Endodermal cell (in vitro differentiated cells): Measurements from ENCODE around the gene TNFSF15. TPM values are rescaled to one million over a fixed set of nuclear protein-coding genes. Genes with fewer than 3 reads are reported as not detected.

Experiments
- DNase-seq: peaks from one replicate; pipeline ENCODE4 v3.0.0-alpha.2; 2017
- H3K27ac ChIP-seq: 2 replicates; pipeline ENCODE4 v1.5.1; 2013; ENCODE audit warnings: mild to moderate bottlenecking, low read depth, low read length, moderate library complexity
- H3K27me3 ChIP-seq: 2 replicates; pipeline ENCODE4 v1.6.1; 2013; ENCODE audit warnings: mild to moderate bottlenecking, low read length, moderate library complexity; ENCODE audit not compliant: insufficient read depth, control insufficient read depth, poor library complexity, severe bottlenecking
- H3K36me3 ChIP-seq: 2 replicates; pipeline ENCODE4 v1.7.0; 2013; ENCODE audit warnings: mild to moderate bottlenecking, low read length, moderate library complexity; ENCODE audit not compliant: control insufficient read depth, insufficient read depth
- H3K4me1 ChIP-seq: one replicate; pipeline ENCODE4 v1.7.0; 2013; ENCODE audit warnings: low read length; ENCODE audit not compliant: control insufficient read depth, insufficient read depth
- H3K4me3 ChIP-seq: 2 replicates; pipeline ENCODE4 v1.5.1; 2013; ENCODE audit warnings: mild to moderate bottlenecking, low read length, moderate library complexity
- H3K9ac ChIP-seq: 2 replicates; pipeline ENCODE4 v1.6.1; 2013; ENCODE audit warnings: mild to moderate bottlenecking, low read length, moderate library complexity; ENCODE audit not compliant: poor library complexity, severe bottlenecking; ENCODE audit errors: extremely low read depth
- H3K9me3 ChIP-seq: 2 replicates; pipeline ENCODE4 v1.6.1; 2013; ENCODE audit warnings: mild to moderate bottlenecking, low read length, moderate library complexity; ENCODE audit not compliant: control insufficient read depth
- H3K27ac Mint-ChIP-seq: 2 replicates; pipeline ENCODE4 v1.8.0; 2020; ENCODE audit warnings: mixed read lengths
- H3K27me3 Mint-ChIP-seq: 2 replicates; pipeline ENCODE4 v1.8.0; 2021; ENCODE audit warnings: mild to moderate bottlenecking, mixed read lengths; ENCODE audit not compliant: insufficient read depth
- H3K36me3 Mint-ChIP-seq: 2 replicates; pipeline ENCODE4 v1.8.0; 2020; ENCODE audit warnings: low read depth, mixed read lengths
- H3K4me1 Mint-ChIP-seq: 2 replicates; pipeline ENCODE4 v1.8.0; 2020; ENCODE audit warnings: mixed read lengths
- H3K4me3 Mint-ChIP-seq: 2 replicates; pipeline ENCODE4 v1.8.0; 2020; ENCODE audit warnings: mild to moderate bottlenecking, moderate library complexity, mixed read lengths
- H3K9me3 Mint-ChIP-seq: 2 replicates; pipeline ENCODE4 v1.8.0; 2020; ENCODE audit warnings: mild to moderate bottlenecking, mixed read lengths
- CTCF ChIP-seq: fragments of 200-600 bp; sonication (generic); conservative IDR thresholded peaks from 2 replicates; pipeline ENCODE4 v1.5.0; 2021; ENCODE audit warnings: antibody characterized with exemption, mild to moderate bottlenecking
- WGBS, 2 experiments: methylation state at CpG; one replicate each; pipeline versions ENCODE4 v1.1.5 to v1.1.7; 2013; ENCODE audit warnings: missing lambda C conversion rate in 2 of 2, mixed read lengths in 1 of 2; ENCODE audit not compliant: insufficient coverage in 1 of 2, insufficient read length in 1 of 2; 5-methylcytosine and 5-hydroxymethylcytosine counted together
- total RNA-seq, 2 donors: library from RNA; stranded (reverse); fragmentation: NEBNext Ultra II Directional in 1 of 2; extraction: Animal tissue kit (Norgen Biotek cat#: 25700) in 1 of 2; gene quantifications; 2 replicates in 1 of 2; 3 replicates in 1 of 2; pipeline ENCODE4 v1.2.1, GENCODE V29; 2021

TNFSF15 gene
- total RNA-seq, 2 donors from 2014 or later, result not detected

DNA sequence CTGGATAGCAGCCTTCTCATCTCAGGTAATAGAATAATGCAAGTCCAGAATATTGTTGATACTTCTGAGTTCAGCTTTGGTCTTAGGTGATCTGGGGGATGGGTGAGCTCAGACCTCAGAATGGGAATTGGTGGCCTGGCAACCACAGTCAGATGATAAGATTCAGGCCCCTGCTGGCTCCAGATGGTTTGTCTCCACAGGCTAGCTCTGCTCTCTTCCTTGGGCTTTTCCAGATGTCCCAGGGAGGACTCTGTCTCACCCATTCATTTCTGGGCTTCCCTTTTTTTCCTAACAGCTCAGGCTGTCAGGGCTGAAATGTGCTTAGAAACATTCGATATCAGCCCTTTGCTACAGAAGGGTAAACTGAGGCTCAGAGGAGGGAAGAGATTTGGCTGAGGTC, 17.6 kb upstream of the TNFSF15 start:
- Mint-ChIP-seq H3K27me3 (peaks cover 32% of the 10 kb centered on the region), H3K36me3 (no peaks in the 10 kb centered on the region), H3K27ac (no peak overlapping the region), H3K9me3 (no peaks in the 10 kb centered on the region), H3K4me1 (peaks cover 16% of the 10 kb centered on the region), H3K4me3 (no peak overlapping the region)
- Histone ChIP-seq H3K9me3 (no peaks in the 10 kb centered on the region), H3K27me3 (peaks cover 4% of the 10 kb centered on the region), H3K4me3 (no peak overlapping the region), H3K27ac (no peak overlapping the region), H3K9ac (no peak overlapping the region), H3K4me1 (peaks cover 12% of the 10 kb centered on the region), H3K36me3 (no peaks in the 10 kb centered on the region)
- TF ChIP-seq CTCF, result no peak
- no peak for DNase-seq
- 100% methylated on average over 1 of the region's 1 CpG for WGBS, 2 experiments

- no peak overlapping the region for H3K9ac ChIP-seq
- no peaks in the 10 kb centered on the region for H3K36me3 Mint-ChIP-seq
- peaks cover 32% of the 10 kb centered on the region for H3K27me3 Mint-ChIP-seq
- no peak overlapping the region for H3K4me3 Mint-ChIP-seq
- peaks cover 7% of the 10 kb centered on the region for H3K27me3 ChIP-seq
- DNase-seq, result no peak
- peaks cover 17% of the 10 kb centered on the region for H3K4me1 ChIP-seq
- 88% methylated on average over 2 of the region's 2 CpGs; no CpG with 5 or more reads in 1 of the 2 experiments for WGBS, 2 experiments
- peaks cover 18% of the 10 kb centered on the region for H3K4me1 Mint-ChIP-seq
- no peaks in the 10 kb centered on the region for H3K9me3 Mint-ChIP-seq
- no peak overlapping the region for H3K27ac Mint-ChIP-seq
- no peaks in the 10 kb centered on the region for H3K36me3 ChIP-seq
- TF ChIP-seq CTCF, result no peak
- no peaks in the 10 kb centered on the region for H3K9me3 ChIP-seq
- H3K4me3 ChIP-seq, result no peak overlapping the region
- H3K27ac ChIP-seq, result no peak overlapping the region
These were observed 16.9 kb upstream of the TNFSF15 start for GRCh38 chr9:114822708-114823107.

GRCh38 chr9:114820776-114821501, 15.1 kb upstream of the TNFSF15 start:
- Mint-ChIP-seq H3K27ac (no peak overlapping the region), H3K9me3 (no peaks in the 10 kb centered on the region), H3K4me1 (peaks cover 20% of the 10 kb centered on the region), H3K36me3 (no peaks in the 10 kb centered on the region), H3K27me3 (peaks cover 37% of the 10 kb centered on the region), H3K4me3 (no peak overlapping the region)
- no peaks in the 10 kb centered on the region for H3K9me3 ChIP-seq
- H3K27ac ChIP-seq, result no peak overlapping the region
- WGBS, 2 experiments, result 96 to 100% methylated on average over 5 to 8 of the region's 8 CpGs
- H3K9ac ChIP-seq, result no peak overlapping the region
- H3K36me3 ChIP-seq, result no peaks in the 10 kb centered on the region
- no peak overlapping the region for H3K4me3 ChIP-seq
- no peak for DNase-seq
- TF ChIP-seq CTCF, result no peak
- peaks cover 7% of the 10 kb centered on the region for H3K27me3 ChIP-seq
- H3K4me1 ChIP-seq, result peaks cover 21% of the 10 kb centered on the region
